HUES48 (cell line): ENCODE measurements around the gene SPATA1.
A peak's percentile ranks its signal among the peaks of the same experiment; 100 is the strongest.

Experiments used
- H3K27ac ChIP-seq: one replicate; pipeline ENCODE4 v1.7.0; 2013; ENCODE audit warnings: low read depth, low read length, inconsistent platforms
- H3K27me3 ChIP-seq: 2 replicates; pipeline ENCODE4 v1.6.1; 2013; ENCODE audit warnings: mild to moderate bottlenecking, low read length; ENCODE audit not compliant: control insufficient read depth, insufficient read depth
- H3K36me3 ChIP-seq: 2 replicates; pipeline ENCODE4 v1.6.1; 2013; ENCODE audit warnings: low read length; ENCODE audit not compliant: control insufficient read depth, insufficient read depth
- H3K4me1 ChIP-seq: 2 replicates; pipeline ENCODE4 v1.6.1; 2013; ENCODE audit warnings: mild to moderate bottlenecking, low read length; ENCODE audit not compliant: control insufficient read depth, insufficient read depth
- H3K4me3 ChIP-seq: 2 replicates; pipeline ENCODE4 v1.5.1; 2013; ENCODE audit warnings: mild to moderate bottlenecking, low read depth, low read length
- H3K9ac ChIP-seq: 2 replicates; pipeline ENCODE4 v1.6.1; 2013; ENCODE audit warnings: mild to moderate bottlenecking, low read depth, low read length, moderate library complexity
- H3K9me3 ChIP-seq: 2 replicates; pipeline ENCODE4 v1.6.1; 2013; ENCODE audit warnings: low read length; ENCODE audit not compliant: control insufficient read depth, insufficient read depth

The SPATA1 gene, protein sequence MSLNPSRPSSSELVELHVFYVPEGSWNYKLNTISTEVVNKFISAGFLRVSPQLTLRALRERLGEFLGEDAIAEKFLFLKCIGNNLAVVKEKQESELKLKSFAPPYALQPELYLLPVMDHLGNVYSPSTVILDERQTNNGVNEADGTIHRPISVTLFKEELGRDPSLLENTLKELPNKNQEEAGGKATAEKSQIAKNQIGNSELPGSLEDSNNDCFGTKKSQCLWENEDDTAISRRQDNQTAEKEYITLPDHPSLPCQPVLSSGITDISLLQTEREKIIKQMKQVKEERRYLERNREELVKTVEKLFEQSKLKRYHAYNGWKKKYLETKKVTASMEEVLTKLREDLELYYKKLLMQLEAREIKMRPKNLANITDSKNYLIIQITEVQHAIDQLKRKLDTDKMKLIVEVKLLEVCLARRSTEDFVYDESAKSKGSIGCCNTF

DNA sequence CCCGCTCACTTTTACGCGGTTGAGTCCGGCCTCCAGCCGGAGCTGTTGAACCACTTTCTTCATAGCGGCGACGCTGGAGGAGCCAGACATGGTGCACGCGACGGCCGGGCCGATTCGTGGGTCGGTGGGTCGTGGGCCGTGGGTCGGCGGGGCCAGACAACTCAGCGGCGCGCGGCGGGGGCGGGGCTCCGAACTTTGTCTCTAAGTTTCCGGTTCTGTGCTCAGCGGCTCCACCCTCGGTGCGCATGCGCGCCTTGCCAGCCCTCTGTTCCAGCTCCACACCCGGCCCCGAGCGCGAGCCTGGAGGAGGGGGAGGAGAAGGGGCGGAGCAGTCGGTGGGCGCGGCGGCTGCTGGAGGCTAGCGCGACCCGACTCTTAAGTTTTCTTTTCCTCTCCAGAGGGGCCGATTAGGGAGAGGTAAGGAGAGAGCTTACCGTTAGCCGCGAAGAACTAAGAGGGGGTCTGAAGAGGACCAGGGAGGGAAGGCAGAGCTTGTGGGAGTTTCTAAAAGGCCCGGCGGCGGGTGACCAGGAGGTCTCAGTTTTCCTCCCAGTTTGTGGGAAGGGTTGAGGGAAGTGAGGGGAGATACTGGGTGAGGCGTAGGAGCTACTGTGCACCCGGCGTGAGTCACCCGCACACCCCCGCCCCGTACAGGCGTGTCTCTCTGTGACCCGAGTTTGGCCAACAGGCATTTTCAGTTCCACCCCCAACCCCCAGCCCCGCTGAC lies at the start of gene SPATA1, which contains the start of gene GNG5:
Gene SPATA1 (plus strand): TSS at position 385 of the 727 bp plus-strand sequence. CDS start 9,974 bp downstream, outside the sequence.
Gene GNG5 (minus strand): TSS at position 580 of the 727 bp plus-strand sequence. CDS start 490 bp downstream, at position 90.
- H3K27ac ChIP-seq: peak within 1 kb of the TSS; percentile 95
- no peaks in the 10 kb centered on the region for H3K9me3 ChIP-seq
- peak within 1 kb of the TSS; percentile 82 for H3K9ac ChIP-seq
- peaks cover 7% of the 10 kb centered on the region for H3K27me3 ChIP-seq
- H3K4me1 ChIP-seq: peaks cover 22% of the 10 kb centered on the region
- peak within 1 kb of the TSS; percentile 83 for H3K4me3 ChIP-seq
- peaks cover 4% of the 10 kb centered on the region for H3K36me3 ChIP-seq

- Histone ChIP-seq H3K9ac (no peak overlapping the region), H3K9me3 (no peaks in the 10 kb centered on the region), H3K27me3 (peaks cover 3% of the 10 kb centered on the region), H3K4me1 (no peaks in the 10 kb centered on the region), H3K4me3 (no peak overlapping the region), H3K27ac (no peak overlapping the region), H3K36me3 (no peaks in the 10 kb centered on the region)
These were observed 44.1 kb upstream of the SPATA1 start for GRCh38 chr1:84462118-84462517.

GRCh38 chr1:84467298-84467697 lies 38.9 kb upstream of the SPATA1 start:
- peaks cover 27% of the 10 kb centered on the region for H3K27me3 ChIP-seq
- no peaks in the 10 kb centered on the region for H3K9me3 ChIP-seq
- H3K27ac ChIP-seq: no peak overlapping the region
- H3K9ac ChIP-seq: no peak overlapping the region
- H3K36me3 ChIP-seq: no peaks in the 10 kb centered on the region
- H3K4me3 ChIP-seq: no peak overlapping the region
- no peaks in the 10 kb centered on the region for H3K4me1 ChIP-seq

DNA sequence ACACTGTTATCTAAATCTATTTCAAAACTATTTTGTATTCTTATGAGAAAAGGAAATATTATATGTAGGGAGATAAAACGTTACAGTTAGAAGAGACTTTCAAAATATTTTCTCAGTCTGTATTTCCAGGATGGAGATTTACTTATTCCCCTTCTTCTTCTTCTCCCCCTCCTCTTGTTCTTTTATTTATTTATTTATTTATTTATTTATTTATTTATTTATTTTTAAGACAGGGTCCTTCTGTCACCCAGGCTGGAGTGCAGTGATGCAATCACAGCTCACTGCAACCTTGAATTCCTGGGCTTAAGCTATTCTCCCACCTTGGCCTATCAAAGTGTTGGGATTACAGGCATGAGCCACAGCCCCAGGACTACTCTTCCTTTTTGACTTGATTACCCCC lies 30.0 kb upstream of the SPATA1 start:
- Histone ChIP-seq H3K9me3 (peaks cover 11% of the 10 kb centered on the region), H3K27me3 (peaks cover 56% of the 10 kb centered on the region), H3K27ac (no peak overlapping the region)

GRCh38 chr1:84478876-84479868 lies 27.0 kb upstream of the SPATA1 start, which contains the start of gene RPF1:
Gene RPF1, plus strand, starts transcription at chr1:84479266. Its CDS starts 16 bp downstream, at chr1:84479282.
- peak within 1 kb of the TSS; percentile 90 for H3K27ac ChIP-seq

More for the DNA sequence above, 30.0 kb upstream of the SPATA1 start:
- no peak overlapping the region for H3K4me3 ChIP-seq
- H3K36me3 ChIP-seq: peaks cover 3% of the 10 kb centered on the region
- H3K4me1 ChIP-seq: no peaks in the 10 kb centered on the region
- H3K9ac ChIP-seq: no peak overlapping the region

GRCh38 chr1:84479998-84480397 lies 26.2 kb upstream of the SPATA1 start:
- H3K27me3 ChIP-seq: peaks cover 34% of the 10 kb centered on the region
- no peaks in the 10 kb centered on the region for H3K4me1 ChIP-seq
- peaks cover 11% of the 10 kb centered on the region for H3K9me3 ChIP-seq
- peak overlapping the region; percentile 98 for H3K4me3 ChIP-seq
- H3K9ac ChIP-seq: peak overlapping the region; percentile 93; the same call in 1 of the 2 replicates
- no peak overlapping the region for H3K27ac ChIP-seq
- H3K36me3 ChIP-seq: peaks cover 33% of the 10 kb centered on the region

More at GRCh38 chr1:84478876-84479868, 27.0 kb upstream of the SPATA1 start, which contains the start of gene RPF1:
- Histone ChIP-seq H3K36me3 (peaks cover 30% of the 10 kb centered on the region), H3K9ac (peak within 1 kb of the TSS; percentile 93), H3K4me3 (peak within 1 kb of the TSS; percentile 98), H3K27me3 (peaks cover 43% of the 10 kb centered on the region), H3K4me1 (no peaks in the 10 kb centered on the region), H3K9me3 (peaks cover 11% of the 10 kb centered on the region)

GRCh38 chr1:84480650-84481049 lies 25.5 kb upstream of the SPATA1 start:
- H3K9ac ChIP-seq: no peak overlapping the region
- H3K9me3 ChIP-seq: peaks cover 11% of the 10 kb centered on the region
- peaks cover 28% of the 10 kb centered on the region for H3K27me3 ChIP-seq
- H3K4me1 ChIP-seq: no peaks in the 10 kb centered on the region
- H3K27ac ChIP-seq: no peak overlapping the region
- peak overlapping the region; percentile 98 for H3K4me3 ChIP-seq
- H3K36me3 ChIP-seq: peaks cover 40% of the 10 kb centered on the region

DNA sequence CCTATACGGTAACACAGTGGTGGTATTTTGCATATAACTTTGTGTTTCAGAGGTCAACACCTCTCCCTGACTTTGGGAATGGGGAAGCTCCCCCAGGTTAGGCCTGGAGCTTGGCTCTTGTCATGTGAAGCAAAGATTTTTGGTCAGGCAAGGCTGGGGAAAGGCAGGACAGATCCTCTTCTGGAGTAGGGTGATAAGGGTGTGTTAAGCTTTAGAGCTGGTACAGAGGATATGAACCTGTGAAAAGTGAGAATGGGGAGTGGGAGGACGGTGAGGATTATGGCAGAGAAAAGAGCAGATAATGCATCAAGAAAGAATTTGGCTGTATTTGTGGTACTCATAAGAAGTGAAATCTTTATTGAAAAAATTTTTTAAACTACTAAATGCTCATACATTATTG lies 24.9 kb upstream of the SPATA1 start:
- Histone ChIP-seq H3K4me1 (no peaks in the 10 kb centered on the region), H3K36me3 (peaks cover 41% of the 10 kb centered on the region), H3K4me3 (no peak overlapping the region), H3K27me3 (peaks cover 21% of the 10 kb centered on the region), H3K27ac (no peak overlapping the region), H3K9me3 (peaks cover 11% of the 10 kb centered on the region), H3K9ac (no peak overlapping the region)

DNA sequence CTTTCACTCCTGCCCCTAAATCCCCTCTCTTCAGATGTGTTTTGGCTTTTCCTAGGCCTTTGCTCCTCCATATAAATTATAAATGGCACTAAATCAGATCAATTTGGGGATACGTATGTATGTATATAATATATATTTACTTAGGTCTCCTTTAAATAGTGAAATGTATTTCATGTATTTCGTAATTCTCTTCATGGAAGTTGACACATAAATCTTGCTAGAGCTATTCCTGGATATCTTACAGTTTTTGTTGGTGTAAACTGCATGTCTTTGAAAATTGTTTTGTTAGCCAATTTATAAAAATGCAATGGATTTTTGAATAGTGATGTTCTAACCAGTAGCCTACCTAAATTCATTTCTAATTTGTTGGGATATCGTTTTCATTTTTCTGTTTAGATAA lies 18.1 kb upstream of the SPATA1 start:
- H3K9ac ChIP-seq: no peak overlapping the region
- no peak overlapping the region for H3K4me3 ChIP-seq
- no peaks in the 10 kb centered on the region for H3K4me1 ChIP-seq
- no peaks in the 10 kb centered on the region for H3K9me3 ChIP-seq
- H3K27ac ChIP-seq: no peak overlapping the region
- H3K27me3 ChIP-seq: no peaks in the 10 kb centered on the region
- H3K36me3 ChIP-seq: peaks cover 60% of the 10 kb centered on the region

DNA sequence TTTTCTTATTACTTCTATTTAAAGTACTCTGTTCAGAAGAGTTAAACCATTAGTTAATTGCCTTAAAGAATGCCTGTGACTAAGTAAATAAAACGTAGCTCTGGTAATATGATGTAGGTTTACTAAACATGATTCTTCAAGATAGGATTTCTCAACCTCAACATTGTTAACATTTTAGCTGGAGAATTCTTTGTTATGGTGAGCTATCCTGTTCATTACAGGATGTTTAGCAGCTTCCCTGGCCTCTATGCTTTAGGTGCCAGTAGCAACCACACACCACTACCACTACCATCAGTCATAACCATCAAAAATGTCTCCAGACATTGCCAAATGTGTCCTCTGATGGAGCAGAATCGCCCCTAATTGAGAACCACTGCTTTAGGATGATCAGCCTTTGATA lies 16.4 kb upstream of the SPATA1 start:
- Histone ChIP-seq H3K9ac (no peak overlapping the region), H3K36me3 (peaks cover 62% of the 10 kb centered on the region), H3K9me3 (no peaks in the 10 kb centered on the region), H3K27ac (no peak overlapping the region), H3K4me1 (no peaks in the 10 kb centered on the region), H3K4me3 (no peak overlapping the region), H3K27me3 (no peaks in the 10 kb centered on the region)
